ENCODE results near the gene SPAG9.
"Not testable (repeated sequence)": the region's sequence is repeated elsewhere in the genome, so short reads cannot be mapped to it uniquely, and the experiment has no call there.

SPAG9 gene

DNA sequence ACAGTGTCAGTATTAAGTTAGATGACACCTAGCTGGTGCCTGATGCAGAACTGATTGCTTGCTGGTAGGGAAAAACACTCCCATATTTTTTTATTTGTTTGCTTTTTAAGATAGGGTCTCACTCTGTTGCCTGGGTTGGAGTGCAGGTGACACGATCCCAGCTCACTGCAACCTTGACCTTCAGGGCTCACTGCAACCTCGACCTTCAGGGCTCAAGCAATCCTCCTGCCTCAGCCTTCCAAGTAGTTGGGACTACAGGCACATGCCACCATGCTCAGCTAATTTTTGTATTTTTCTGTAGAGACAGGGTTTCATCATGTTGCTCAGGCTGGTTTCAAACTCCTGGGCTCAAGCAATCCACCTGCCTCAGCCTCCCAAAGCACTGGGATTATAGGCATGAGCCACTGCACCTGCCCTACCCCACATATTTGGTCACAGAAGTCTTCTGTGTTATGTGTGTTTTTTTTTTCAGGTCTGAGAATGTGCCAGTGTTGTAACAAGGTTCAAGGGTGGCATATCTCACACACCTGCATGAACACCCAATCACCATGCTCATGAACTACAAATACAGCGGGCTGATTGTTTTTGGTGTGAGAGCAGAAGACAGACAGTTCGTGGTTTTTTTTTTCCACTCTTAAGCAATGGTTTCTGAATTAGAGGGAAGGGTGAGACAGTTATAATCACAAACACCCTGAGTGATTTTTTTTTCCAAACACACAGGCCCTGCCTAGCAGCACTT lies 22.8 kb downstream of the SPAG9 start:
- H3K27ac ChIP-seq, result no peak overlapping the region
- no peak for TF ChIP-seq ZFX (IDR thresholded peaks at IDR 0.05; ENCODE audit: borderline replicate concordance)
- TF ChIP-seq, protein P1, sequence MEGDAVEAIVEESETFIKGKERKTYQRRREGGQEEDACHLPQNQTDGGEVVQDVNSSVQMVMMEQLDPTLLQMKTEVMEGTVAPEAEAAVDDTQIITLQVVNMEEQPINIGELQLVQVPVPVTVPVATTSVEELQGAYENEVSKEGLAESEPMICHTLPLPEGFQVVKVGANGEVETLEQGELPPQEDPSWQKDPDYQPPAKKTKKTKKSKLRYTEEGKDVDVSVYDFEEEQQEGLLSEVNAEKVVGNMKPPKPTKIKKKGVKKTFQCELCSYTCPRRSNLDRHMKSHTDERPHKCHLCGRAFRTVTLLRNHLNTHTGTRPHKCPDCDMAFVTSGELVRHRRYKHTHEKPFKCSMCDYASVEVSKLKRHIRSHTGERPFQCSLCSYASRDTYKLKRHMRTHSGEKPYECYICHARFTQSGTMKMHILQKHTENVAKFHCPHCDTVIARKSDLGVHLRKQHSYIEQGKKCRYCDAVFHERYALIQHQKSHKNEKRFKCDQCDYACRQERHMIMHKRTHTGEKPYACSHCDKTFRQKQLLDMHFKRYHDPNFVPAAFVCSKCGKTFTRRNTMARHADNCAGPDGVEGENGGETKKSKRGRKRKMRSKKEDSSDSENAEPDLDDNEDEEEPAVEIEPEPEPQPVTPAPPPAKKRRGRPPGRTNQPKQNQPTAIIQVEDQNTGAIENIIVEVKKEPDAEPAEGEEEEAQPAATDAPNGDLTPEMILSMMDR (IDR thresholded peaks at IDR 0.05), result no peak

DNA sequence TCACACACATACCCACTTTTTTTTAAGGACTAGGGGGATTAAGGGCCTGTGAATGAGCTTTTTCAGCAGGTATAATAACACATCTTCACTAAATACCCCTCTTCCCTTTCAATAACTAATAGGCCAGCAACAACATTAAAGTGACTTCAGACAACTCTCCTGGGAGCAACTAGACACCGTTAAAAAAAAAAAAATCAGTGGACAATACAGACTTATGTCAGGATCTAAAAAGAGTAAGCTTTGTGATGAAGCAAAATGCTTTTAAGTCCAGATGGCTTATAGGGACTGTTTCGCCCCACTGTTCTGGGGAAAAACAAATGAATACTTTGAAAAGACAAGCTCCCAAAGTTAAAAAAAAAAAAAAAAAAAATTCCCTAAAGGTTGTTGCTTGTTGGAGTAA lies 29.0 kb downstream of the SPAG9 start:
- TF ChIP-seq ZFX (IDR thresholded peaks at IDR 0.05; ENCODE audit: borderline replicate concordance), result no peak
- TF ChIP-seq, protein P1 (IDR thresholded peaks at IDR 0.05), result no peak
- H3K27ac ChIP-seq, result no peak overlapping the region

DNA sequence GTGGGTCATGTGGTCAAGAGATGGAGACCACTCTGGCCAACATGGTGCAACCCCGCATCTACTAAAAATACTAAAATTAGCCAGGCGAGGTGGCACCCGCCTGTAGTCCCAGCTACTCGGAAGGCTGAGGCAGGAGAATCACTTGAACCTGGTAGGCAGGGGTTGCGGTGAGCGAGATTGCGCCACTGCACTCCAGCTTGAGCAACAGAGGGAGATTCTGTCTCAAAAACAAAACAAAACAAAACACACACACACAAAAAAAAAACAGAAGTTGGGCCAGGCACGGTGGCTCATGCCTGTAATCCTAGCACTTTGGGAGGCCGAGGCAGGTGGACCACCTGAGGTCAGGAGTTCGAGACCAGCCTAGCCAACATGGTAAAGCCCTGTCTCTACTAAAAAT lies 31.8 kb downstream of the SPAG9 start:
- H3K27ac ChIP-seq, result not testable (repeated sequence)

DNA sequence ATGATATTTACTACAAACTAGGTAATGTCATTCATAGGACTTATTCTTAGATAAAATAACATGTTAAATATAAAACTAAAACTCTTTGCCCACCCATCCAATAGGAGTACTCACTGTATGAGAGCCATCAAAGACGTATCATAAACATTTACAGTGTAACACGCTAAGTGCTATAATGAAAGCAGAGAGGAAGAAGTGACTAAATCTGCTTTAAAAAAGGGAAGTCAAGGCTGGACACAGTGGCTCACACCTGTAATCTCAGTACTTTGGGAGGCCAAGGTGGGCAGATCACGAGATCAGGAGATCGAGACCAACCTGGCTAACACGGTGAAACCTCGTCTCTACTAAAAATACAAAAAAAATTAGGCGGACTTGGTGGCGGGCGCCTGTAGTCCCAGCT lies 32.4 kb downstream of the SPAG9 start:
- H3K27ac ChIP-seq, result no peak overlapping the region
- no peak for TF ChIP-seq ZFX (IDR thresholded peaks at IDR 0.05; ENCODE audit: borderline replicate concordance)
- TF ChIP-seq, protein P1 (IDR thresholded peaks at IDR 0.05), result no peak

DNA sequence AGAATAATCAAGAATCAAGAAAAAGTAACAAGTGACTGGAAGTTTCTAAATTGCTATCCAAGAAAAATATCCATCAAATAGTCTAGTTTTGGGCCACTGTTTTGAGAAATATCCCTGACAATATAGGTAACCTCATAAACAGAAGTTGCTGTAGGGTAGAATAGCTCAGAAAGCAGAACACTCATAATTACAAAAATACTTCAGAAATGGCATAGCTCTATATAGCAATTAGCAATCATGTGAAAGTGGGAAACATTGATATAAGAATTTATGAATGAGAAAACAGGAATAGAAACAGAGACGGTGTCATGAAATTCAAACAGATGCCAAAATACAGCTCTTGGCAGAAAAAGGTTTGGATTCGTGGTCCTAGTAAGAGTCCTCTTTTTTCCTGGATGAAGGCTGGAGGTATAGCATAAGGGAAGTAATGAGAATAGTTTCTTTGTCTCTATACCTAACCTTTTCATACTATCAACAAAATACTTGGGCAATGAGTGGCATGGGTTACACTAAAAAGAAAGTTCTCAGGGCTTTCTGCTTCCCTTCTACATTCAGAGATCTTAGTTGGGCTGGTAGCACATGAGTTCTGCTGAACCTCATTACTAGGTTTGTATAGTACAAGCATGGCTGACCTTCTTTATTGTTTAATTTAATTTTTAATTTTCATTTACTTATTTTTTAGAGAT lies 33.5 kb downstream of the SPAG9 start:
- TF ChIP-seq, protein P1 (IDR thresholded peaks at IDR 0.05), result no peak
- TF ChIP-seq ZFX (IDR thresholded peaks at IDR 0.05; ENCODE audit: borderline replicate concordance), result no peak
- H3K27ac ChIP-seq, result no peak overlapping the region

DNA sequence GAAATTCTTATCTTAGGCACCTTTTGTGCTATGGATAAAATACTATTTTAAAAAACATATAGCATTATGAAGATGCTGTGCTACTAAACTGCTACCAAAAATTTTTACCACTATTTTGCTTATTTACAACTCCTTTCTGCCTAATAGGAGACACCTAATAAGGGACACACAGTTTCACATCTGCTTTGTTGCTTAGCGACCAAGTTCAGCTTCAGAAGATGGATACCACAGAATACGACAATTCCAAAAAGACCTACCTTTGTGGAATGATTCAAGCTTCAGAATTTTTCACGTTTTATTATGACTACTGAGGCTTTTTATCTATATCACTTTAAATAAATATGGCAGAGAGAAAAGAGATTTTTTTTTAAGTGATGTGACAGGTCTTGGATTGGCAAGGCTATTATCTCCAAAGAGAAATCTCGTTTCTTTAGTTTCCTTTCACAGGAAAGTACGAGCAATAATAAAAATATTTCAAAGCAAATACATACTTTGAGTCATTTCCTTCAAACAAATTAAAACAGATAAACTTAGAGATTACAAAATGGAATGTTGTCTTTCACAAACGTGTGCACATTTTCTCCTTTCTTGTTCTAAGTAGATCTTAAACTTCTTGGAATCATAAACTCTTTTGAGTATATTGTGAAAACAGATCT lies 35.4 kb downstream of the SPAG9 start:
- TF ChIP-seq, protein P1 (IDR thresholded peaks at IDR 0.05), result no peak
- TF ChIP-seq ZFX (IDR thresholded peaks at IDR 0.05; ENCODE audit: borderline replicate concordance), result no peak
- H3K27ac ChIP-seq, result no peak overlapping the region

DNA sequence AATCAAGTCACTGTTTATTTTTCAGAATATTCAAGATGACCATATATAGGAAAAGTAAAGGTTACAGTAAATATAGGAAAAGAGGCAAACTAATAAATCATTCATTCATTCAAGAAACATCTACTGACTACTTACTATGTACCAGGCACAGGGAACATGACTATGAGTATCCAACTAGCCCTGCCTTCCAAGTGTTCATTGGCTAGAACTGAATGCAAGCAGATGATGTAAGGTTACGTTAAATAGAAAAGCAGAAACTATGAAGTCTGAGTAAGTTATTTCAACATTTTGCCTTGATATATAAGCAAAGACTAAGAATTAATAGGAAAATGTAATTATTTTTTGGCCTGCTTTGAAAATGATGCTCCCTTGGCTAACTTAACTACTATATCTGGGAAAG lies 36.7 kb downstream of the SPAG9 start:
- no peak overlapping the region for H3K27ac ChIP-seq
- TF ChIP-seq ZFX (IDR thresholded peaks at IDR 0.05; ENCODE audit: borderline replicate concordance), result no peak

DNA sequence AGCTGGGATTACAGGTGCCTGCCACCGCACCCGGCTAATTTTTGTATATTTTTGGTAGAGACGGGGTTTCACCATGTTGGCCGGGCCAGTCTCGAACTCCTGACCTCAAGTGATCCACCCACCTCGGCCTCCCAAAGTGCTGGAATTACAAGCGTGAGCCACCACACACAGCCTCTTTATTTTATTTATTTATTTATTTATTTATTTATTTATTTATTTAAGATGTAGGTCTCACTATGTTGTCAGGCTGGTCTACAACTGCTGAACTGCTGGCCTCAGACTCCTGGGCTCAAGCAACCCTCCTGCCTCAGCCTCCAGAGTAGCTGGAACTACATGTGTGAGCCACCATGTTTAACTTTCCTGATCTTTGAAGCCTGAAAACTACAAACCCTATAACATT lies 37.3 kb downstream of the SPAG9 start:
- H3K27ac ChIP-seq, result not testable (repeated sequence)
